HG03103 (cell line): Measurements from ENCODE around the gene IGIP.

Source experiments
- ATAC-seq: cut with Tn5 transposase; IDR thresholded peaks from one replicate; pipeline ENCODE4 v1.9.1; 2021; ENCODE audit warnings: low read depth; ENCODE audit not compliant: unreplicated experiment

IGIP gene

DNA sequence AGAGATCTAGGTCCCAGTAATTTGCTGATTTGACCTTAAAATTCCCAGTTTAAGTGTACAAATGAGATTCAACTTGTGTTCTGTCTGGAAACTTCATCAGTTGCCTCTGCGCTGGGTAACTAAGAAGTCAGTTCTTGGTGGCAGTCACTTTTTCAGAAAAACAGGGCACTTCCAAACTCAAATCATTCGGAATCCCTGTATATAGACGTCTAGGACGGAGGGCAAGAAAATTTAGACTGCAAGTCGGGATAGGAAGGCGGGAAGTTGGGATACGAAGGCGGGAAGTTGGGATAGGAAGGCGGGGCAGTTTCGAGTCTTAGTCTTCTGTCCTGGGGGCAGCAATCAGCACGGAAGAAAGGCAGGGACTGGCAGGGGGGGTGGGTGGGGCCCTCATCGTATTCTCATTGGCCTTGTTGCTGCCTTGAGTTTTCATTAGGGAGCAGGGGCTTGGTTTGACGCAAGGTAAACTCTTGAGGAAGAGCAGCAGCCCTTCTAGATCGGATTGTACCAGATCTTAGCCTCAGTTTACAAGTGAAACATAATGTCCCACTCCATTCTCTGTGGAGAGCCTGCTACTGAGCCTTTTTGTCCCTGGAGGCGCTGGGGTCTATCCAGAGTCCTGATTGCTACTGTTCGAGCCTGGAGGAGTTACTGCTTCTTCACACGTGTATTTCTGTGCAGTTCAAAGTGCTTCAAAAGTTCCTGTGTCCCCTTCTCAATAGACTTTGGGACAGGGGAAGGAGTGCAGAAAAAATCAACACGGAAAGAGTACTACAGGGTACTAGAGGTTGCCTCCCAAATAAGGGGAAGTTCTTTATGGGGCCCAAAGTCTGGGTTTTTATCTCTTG lies 14.5 kb upstream of the IGIP start:
- ATAC-seq = no peak

- ATAC-seq = no peak
Measured at GRCh38 chr5:140111859-140112551, 13.7 kb upstream of the IGIP start.

DNA sequence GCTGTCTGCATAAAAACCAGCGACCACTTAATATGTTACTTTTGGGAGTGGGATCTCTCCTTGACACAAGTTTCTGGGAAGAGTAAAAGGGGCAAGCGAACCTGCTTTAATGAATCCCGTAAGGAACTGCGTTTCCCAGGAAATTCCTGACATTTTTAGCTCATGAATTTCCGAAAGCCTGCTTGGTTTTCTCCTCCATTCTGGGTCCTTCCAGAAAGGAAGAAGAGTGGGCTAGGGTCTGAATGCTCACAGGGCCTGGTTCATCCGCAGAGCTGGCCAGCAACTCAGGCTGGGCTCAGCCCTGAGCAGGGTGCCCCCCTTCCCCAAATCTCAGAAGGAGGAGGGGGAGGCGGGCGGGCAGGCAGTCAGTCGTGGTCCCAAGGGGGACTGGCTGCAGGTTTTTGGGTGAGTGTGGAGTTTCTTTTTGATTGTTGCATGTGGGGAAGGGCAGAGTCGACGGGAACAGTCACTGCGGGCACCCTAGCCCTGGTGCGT lies 13.0 kb upstream of the IGIP start:
- no peak for ATAC-seq

DNA sequence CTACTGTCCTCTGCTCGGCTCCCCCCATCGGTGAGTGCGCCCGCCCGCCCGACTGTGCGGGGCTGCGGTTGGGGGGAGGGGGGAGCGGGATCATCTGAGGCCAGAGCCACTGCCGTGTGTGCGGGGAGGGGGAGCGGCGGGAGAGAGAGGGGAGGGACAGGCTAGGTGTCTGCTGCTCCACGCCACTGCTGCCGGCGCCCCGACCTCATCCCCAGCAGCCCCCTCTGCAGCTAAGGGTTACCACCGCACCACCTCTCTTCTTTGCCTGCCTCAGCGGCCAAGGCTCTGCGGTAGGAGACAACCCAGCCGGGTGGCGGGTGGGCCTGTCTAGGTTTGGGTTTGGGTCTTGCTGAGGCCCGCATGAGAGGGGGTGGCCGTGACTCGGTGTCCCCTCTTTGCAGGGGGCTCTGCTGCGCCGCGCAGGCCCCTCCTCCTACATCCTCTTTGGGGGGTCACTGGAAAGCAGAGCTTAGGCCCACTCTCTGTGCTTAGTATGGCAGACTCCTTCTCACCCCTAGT lies 12.5 kb upstream of the IGIP start:
- no peak for ATAC-seq

GRCh38 chr5:140113699-140114263 lies 12.0 kb upstream of the IGIP start, which contains the start of gene PURA:
Gene PURA (plus strand): TSS chr5:140114109. CDS start chr5:140114182, 73 bp downstream.
- ATAC-seq = peak; percentile 85

DNA sequence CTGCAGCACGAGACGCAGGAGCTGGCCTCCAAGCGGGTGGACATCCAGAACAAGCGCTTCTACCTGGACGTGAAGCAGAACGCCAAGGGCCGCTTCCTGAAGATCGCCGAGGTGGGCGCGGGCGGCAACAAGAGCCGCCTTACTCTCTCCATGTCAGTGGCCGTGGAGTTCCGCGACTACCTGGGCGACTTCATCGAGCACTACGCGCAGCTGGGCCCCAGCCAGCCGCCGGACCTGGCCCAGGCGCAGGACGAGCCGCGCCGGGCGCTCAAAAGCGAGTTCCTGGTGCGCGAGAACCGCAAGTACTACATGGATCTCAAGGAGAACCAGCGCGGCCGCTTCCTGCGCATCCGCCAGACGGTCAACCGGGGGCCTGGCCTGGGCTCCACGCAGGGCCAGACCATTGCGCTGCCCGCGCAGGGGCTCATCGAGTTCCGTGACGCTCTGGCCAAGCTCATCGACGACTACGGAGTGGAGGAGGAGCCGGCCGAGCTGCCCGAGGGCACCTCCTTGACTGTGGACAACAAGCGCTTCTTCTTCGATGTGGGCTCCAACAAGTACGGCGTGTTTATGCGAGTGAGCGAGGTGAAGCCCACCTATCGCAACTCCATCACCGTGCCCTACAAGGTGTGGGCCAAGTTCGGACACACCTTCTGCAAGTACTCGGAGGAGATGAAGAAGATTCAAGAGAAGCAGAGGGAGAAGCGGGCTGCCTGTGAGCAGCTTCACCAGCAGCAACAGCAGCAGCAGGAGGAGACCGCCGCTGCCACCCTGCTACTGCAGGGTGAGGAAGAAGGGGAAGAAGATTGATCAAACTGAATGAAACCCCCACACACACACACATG lies 11.2 kb upstream of the IGIP start:
- peak; percentile 18 for ATAC-seq

DNA sequence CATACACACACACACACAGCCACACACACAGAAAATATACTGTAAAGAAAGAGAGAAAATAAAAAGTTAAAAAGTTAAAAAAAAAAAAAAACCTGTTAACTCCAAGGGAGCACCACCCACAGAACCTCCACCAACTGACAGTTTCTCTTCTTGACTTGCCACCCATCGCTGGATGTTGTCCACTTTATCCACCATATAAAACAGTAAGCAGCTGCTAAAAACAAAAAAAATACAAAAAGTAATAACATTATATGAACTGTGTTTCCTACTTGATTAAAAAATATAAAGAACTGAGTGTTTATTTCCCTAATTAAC lies 10.6 kb upstream of the IGIP start:
- ATAC-seq = no peak

DNA sequence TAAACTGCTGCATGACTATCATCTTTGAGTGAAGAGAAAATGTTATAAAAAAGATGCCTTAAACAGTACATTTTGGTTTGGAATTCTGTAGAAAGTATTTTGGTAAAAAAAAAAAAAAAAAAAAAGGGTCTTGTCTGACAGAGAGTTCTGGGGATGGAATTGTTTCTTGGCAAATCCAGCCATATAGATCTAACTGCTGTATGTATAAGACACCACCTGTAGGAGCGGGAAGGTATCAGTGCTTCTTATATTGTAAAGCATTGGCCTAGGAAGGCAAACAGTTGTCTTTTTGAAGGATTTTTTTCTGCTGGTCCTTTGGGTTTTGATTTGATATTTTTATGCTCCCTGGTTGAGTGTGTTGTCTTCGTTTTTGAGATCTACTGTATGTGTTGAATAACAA lies 9.0 kb upstream of the IGIP start:
- ATAC-seq = no peak

GRCh38 chr5:140117523-140117922 lies 8.2 kb upstream of the IGIP start:
- ATAC-seq = no peak

GRCh38 chr5:140118302-140118936 lies 7.3 kb upstream of the IGIP start:
- ATAC-seq = no peak

DNA sequence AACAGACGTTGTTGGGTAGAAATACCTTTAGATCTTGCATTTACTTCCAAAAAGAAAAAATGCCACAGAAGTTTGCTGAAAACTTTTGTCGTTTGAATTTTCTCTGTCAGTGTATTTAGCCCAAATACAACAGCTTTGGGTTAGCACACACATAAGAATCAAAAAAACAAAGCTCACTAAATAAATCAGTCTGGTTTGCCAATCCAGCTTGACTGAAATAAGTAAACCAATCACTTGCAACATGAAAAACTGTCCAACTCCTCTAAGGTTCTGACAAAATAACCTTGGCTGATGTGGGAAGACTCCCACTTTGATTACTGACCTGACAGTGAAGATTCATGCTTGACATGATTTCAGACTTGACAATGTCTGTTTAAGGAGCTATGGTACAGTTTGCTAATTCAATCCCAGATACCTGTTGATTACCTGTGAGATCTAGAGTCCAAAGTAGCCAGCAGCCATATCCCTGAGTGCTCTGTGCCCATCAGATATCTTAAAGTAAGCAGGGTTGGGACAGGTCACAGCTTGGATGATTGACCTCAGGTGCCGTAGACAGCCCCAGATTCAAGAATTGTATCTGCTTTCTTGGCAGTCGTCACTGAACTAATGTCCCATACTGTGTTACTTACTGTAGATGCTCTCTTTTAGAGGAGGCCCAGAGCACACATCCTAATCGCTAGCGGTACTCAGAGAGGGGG lies 727 bp downstream of the IGIP start:
- no peak for ATAC-seq

GRCh38 chr5:140128376-140128775 lies 2.6 kb downstream of the IGIP start:
- no peak for ATAC-seq

DNA sequence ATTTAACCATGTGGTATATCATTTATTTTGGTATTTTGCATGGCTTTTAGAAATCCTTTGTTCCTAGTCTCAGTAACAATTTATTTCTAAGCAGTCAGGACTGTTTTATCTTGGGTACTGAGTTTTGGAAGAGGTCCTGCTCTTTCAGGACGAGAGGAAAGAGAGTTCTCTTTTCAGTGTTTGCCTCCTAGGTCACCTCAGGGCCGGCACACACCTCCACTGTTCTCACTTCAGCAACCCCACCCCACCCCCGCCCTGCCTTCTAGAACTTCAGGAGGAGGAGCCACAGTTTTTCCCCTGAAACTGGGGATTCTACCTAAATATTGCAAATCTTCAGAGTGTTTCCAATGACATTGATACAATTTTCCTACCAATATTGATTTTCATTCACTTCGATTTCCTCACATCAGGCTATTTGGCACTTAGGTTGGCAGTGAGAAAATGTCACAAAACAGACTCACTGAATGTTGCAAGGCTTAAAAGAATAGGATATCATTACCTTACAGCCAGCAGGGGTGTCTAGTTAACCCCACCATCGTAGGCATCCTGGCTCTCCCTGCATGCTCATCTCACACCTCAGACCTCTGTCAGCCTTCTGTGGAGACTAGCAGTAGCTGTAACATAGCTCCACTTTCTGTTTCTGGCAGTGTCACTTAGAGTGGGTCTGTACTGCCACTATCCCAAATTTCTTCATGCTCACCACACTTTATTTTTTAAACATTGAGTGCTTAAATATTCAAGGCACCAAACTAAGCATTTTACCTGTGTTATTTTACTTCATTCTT lies 5.4 kb downstream of the IGIP start:
- ATAC-seq = no peak

- ATAC-seq = no peak
Measured at GRCh38 chr5:140131967-140132409, 6.3 kb downstream of the IGIP start.

- no peak for ATAC-seq
Measured at GRCh38 chr5:140133514-140134167, 7.9 kb downstream of the IGIP start.

- no peak for ATAC-seq
Measured at GRCh38 chr5:140134277-140134935, 8.7 kb downstream of the IGIP start.

DNA sequence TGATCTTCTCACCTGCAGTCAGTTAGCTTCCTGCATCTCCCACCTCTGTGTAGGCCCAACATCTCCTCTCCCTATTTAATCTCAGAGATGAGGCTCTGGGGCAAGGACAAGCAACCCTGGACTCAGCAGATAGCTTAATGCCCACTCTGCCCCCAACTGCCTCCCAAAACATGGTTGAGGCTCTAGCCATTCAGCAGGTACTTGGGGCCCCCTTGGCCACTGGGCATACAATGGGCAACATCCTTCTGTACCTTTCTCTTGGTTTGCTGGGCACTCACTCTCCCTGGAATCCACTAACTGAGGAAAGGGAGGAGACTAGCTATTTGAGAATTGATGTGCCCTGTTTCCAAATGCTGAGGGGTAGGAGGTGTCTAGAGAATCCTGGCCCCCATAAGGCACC lies 9.4 kb downstream of the IGIP start:
- no peak for ATAC-seq

DNA sequence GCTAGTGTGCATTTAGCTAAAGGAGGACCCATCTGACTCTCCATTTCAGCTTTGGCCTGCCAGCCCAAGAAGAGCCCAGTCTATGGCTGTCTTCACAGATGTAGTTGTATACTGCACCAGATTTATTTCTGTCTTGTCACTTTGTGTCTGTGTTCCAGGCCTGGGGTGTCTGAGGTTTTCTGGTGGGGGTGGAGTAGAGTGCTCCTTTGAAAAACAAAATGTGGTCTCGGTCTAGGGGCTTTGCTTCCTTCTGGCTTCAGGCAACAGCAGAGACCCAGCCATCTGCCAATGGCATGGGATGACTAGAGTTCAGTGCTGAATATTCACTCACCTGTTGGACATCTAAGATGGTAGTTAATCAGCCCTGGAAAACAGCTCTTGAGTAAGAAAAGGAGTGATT lies 10.9 kb downstream of the IGIP start:
- no peak for ATAC-seq
